HG02798 (cell line): ENCODE results near the gene ZBTB39.
"Not testable (repeated sequence)": the region's sequence is repeated elsewhere in the genome, so short reads cannot be mapped to it uniquely, and the experiment has no call there.

Experiments used
- ATAC-seq: cut with Tn5 transposase; IDR thresholded peaks from one replicate; pipeline ENCODE4 v1.9.1; 2021; ENCODE audit warnings: mild to moderate bottlenecking; ENCODE audit not compliant: unreplicated experiment, poor library complexity

ZBTB39 gene

GRCh38 chr12:57003395-57003794, 3.0 kb downstream of the ZBTB39 start:
- ATAC-seq = no peak

GRCh38 chr12:57001448-57001906, 4.9 kb downstream of the ZBTB39 start:
- ATAC-seq = no peak

GRCh38 chr12:57000393-57000792, 6.0 kb downstream of the ZBTB39 start:
- no peak for ATAC-seq

DNA sequence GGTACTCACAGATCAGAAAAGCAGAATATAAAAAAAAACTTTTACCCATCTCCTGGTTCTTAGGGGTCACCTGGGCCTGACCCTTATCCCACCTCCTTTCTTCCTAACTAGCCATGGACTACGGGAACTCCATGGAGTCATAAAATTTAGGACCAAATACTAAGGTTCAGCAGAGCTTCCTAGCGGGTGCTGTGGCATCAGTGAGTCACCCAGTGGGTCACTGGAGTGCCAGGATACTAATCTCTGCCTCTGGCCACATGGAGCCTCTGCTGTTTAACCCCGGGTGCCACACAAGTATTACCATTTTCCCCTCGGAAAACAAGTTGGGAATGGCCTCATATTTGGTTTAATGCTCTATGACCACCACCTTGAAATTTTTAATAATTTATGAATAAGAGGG, 6.9 kb downstream of the ZBTB39 start:
- ATAC-seq = no peak

GRCh38 chr12:56998981-56999380, 7.4 kb downstream of the ZBTB39 start:
- peak; percentile 84 for ATAC-seq

DNA sequence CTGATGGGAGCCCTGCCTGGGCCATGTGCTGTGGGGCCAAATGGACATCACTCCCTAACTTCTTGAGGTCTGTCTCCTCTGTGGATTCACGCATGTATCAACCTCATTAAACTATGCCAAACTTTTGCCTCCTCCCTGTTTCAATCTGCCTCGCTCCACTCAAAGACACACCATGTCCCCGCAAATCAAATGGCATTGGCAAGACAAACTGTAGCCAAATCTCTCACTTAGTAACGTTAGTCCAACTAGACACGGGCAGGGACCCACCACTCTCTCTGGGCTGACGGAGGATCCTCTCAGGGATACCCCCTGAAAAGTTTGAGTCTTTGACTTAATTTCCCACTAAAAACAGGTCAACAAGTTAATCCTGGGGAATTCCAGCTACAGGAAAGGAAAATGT, 8.0 kb downstream of the ZBTB39 start:
- ATAC-seq = no peak

DNA sequence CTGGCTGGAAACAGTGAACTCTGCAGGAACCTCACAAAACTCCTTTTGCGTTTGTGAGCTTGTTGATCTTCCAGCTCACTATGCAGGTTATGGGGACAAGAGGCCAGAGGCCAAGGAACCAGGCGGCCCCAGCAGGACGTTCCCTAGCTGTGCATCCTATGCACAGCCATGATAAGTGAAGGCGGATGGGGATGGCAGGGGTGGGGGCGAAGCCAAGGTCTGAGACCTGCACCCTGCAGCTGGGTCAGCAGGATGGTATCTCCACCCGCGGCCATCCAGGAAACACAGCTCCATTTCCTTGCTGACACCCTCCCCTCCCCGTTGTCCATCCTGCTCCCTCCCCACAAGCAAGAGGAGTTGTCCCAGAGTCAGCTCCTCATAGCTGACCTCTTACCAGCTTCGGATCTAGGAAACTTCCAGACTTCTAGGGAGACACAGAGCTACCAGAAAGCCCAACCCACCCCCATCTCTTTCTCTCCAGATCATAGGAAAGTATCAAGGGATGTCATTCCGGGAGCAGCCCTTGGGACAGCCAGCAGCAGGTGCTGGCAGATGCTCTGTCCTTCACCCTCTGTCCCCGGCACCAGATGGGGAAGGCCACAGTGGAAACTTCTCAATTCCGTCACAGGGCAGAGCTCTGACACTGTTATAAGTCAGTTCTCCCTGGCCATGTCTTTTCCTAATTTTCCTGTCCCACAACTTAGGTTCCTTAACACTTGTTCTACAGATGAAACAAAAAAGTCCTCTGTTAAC, 9.4 kb downstream of the ZBTB39 start:
- no peak for ATAC-seq

DNA sequence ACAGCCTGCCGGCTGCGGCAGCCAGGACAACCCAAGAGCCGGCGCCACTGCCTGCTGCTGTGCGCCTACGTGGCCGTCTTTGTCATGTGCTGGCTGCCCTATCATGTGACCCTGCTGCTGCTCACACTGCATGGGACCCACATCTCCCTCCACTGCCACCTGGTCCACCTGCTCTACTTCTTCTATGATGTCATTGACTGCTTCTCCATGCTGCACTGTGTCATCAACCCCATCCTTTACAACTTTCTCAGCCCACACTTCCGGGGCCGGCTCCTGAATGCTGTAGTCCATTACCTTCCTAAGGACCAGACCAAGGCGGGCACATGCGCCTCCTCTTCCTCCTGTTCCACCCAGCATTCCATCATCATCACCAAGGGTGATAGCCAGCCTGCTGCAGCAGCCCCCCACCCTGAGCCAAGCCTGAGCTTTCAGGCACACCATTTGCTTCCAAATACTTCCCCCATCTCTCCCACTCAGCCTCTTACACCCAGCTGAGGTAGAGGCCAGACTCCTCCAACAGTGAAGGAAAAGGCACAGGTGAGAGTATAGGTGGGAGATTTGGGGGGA, 10.3 kb downstream of the ZBTB39 start:
- no peak for ATAC-seq

DNA sequence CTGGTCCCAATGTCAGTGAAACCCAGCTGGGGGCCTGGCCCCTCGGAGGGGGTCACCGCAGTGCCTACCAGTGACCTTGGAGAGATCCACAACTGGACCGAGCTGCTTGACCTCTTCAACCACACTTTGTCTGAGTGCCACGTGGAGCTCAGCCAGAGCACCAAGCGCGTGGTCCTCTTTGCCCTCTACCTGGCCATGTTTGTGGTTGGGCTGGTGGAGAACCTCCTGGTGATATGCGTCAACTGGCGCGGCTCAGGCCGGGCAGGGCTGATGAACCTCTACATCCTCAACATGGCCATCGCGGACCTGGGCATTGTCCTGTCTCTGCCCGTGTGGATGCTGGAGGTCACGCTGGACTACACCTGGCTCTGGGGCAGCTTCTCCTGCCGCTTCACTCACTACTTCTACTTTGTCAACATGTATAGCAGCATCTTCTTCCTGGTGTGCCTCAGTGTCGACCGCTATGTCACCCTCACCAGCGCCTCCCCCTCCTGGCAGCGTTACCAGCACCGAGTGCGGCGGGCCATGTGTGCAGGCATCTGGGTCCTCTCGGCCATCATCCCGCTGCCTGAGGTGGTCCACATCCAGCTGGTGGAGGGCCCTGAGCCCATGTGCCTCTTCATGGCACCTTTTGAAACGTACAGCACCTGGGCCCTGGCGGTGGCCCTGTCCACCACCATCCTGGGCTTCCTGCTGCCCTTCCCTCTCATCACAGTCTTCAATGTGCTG, 11.0 kb downstream of the ZBTB39 start:
- no peak for ATAC-seq

DNA sequence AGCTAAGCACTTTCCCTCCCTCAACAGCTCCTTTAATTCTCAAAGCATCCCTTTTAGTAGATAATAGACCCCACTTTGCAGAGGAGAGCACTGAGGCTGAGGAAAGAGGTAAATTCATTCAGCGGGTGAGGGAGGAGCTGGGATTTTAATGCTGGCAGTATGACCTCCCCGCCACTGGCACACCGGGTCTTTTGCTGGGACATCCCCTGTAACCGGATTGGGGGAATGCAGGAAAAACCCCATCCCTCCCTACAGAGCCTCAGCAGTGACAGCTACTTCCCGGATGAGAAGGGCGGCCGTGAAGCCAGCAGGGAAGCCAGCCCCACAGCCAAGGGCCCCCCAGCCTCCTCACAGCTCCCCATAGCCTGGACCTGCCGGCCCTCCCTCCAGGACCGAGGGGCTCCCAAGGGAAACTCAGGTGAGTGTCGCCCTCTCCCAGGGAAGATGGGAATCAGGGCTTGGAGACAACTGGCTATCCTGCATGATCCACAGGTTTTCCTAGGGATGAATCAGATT, 12.1 kb downstream of the ZBTB39 start:
- ATAC-seq = no peak

GRCh38 chr12:56993346-56993745, 13.0 kb downstream of the ZBTB39 start:
- ATAC-seq = no peak

DNA sequence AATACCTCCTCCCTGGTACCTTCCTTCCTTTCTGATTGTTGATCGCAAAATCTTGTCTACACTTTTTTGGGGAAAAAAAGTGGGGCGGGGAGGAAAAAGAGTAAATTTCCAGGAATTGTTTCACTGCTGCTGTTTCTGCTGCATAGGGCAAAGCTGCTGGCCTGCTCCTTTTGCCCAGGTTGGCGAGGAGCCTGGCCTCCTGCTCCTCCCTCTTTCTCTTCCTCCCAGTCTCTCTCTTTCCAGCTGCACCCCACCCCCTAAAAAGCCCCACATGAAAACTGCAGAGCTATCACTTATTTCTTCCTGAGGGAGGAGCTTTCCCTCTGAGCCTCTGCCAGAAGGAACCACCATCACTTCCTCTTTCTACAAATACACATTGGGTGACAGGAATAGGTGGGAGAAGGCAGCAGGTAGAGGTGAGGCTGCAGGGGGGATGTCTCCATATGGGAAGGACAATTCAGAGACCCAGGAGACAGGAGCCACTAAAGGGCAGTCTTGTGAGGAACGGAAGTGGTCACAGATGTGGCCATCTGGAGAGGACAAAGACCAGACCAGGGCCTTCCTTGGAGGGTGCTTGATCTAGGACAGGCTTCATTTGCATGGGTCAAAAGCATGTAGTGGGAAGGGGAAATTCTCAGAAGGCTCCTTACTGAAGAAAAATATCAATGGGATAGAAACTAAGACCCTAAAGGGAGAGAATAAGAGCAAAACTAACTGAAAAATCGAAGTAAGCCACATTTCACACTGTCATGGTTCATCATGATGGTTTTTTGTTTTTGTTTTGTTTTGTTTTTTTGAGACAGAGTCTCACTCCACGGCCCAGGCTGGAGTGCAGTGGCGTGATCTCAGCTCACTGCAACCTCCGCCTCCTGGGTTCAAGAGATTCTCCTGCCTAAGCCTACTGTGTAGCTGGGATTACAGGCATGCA, 14.8 kb downstream of the ZBTB39 start:
- no peak for ATAC-seq

DNA sequence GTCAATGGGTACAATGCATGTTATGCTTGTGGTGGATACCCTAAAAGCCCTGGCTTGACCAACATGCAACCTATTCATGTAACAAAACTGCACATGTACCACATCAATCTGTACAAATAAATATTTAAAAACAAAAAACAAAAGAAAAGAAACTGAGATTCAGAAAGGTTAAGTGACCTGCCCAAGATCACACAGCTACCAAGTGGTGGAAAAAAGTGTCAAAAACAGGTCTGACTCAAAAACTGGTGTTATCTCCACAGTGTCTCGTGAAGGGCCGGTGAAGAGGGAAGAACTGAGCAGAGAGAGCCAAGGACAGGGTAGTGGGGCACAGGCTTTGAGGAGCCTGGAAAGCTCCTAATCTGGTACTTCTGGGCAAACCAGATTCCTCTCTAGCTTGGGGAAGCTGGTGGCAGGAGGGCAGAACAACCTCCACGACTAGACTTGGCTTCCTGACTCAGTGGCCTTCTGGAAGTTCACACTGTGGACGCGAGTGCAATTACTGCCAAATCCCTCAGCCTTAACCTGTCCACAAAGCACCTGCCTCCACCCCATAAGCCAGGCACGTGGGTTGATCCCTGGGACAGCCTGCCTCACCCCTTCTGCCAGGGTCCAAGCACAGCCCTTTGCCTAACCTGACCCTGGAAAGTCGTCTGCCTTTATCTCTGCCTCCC, 15.6 kb downstream of the ZBTB39 start:
- ATAC-seq = no peak

GRCh38 chr12:56989861-56990610, 16.3 kb downstream of the ZBTB39 start:
- no peak for ATAC-seq

GRCh38 chr12:56988207-56988739, 18.1 kb downstream of the ZBTB39 start:
- ATAC-seq = no peak

DNA sequence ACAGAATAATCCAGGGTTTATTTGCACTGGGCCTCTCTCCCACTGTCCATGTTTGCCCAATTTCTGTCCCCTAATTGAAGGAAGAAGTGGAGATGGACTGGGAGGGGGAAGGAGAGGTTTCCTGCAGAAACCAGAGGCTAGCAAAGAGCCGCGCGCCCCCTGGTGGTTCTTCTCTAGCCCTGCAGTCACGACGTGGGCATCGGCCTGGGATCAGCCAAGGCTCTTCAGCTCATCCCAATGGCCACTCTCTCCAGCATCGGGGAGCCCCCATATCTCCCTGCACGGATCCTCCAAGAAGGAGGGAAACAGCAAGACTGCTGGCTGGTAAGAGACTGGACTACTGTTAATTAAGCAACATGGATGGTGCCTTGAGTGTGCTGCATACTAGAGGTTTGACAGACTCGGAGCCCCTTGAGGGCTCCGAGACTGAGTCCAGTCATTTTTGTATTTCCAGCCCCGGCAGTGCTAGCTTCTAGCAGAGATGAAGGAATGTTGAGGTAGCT, 18.7 kb downstream of the ZBTB39 start:
- peak; percentile 61 for ATAC-seq

DNA sequence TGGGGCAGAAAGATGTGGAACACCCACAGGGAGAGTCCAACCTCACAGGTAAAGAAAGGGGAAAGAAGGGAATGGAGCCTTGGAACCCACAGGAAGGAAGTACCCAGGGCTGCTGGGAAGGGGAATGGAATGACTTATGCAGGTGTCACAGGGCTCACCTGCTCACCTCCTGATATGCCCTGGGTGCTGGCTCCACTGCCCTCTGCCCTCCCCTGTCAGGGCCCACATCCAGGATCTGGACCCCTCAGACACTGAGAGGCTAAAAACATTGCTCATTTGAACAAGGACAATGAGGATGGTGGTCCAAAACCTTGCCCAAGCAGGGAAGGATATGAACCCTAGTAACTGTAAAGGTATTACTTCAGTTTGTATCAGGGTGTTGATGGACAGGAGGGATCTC, 19.3 kb downstream of the ZBTB39 start:
- no peak for ATAC-seq

DNA sequence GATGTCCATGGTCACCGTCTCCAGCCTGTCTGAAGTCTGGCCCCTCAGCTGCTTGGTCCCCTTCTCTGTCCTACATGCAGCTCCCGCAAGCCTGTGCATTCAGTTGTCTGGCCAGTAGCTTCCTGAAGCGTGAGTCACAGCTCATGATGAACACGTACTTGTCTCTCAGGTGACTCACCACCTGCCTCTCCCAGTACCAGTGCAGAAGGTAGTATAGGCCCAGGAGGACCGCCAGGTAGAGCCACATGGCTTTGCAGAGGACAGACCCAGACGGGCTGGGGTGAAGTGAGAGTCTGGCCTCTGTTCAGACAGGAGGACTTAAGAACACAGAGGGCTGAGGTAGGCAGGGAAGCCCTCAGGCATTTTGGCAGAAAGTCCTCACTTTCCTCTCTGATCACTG, 20.6 kb downstream of the ZBTB39 start:
- not testable (repeated sequence) for ATAC-seq
